Astrocyte of the hippocampus (primary cell): Measurements from ENCODE around the gene OR5B17.
"Not testable (repeated sequence)": the region's sequence is repeated elsewhere in the genome, so short reads cannot be mapped to it uniquely, and the experiment has no call there.

Experiments
- DNase-seq: peaks from one replicate; pipeline ENCODE4 v3.0.0; 2011; ENCODE audit warnings: low read depth, low spot score

The OR5B17 gene

GRCh38 chr11:58358969-58359368 is at the start of gene OR5B17:
Gene OR5B17 (minus strand): TSS chr11:58359069. CDS start chr11:58359069, 0 bp downstream.
- DNase-seq: no peak

GRCh38 chr11:58406774-58407173 is 47.9 kb upstream of the OR5B17 start, which contains the start of gene OR5B3:
Gene OR5B3 (minus strand): TSS chr11:58406874. CDS start chr11:58403409, 3,465 bp downstream.
- no peak for DNase-seq

GRCh38 chr11:58399622-58400021 is 40.8 kb upstream of the OR5B17 start:
- not testable (repeated sequence) for DNase-seq

GRCh38 chr11:58395581-58395980 is 36.7 kb upstream of the OR5B17 start:
- no peak for DNase-seq

GRCh38 chr11:58394195-58394594 is 35.3 kb upstream of the OR5B17 start:
- DNase-seq: peak; percentile 10

- DNase-seq: no peak
Observed at GRCh38 chr11:58392746-58393145, 33.9 kb upstream of the OR5B17 start.

- no peak for DNase-seq
Observed at GRCh38 chr11:58391879-58392278, 33.0 kb upstream of the OR5B17 start.

- DNase-seq: no peak
Observed at GRCh38 chr11:58390551-58391063, 31.7 kb upstream of the OR5B17 start.

- DNase-seq: no peak
Observed at GRCh38 chr11:58354727-58355126, 4.1 kb downstream of the OR5B17 start.

GRCh38 chr11:58345204-58345603 is 13.7 kb downstream of the OR5B17 start:
- DNase-seq: no peak

- peak; percentile 72 for DNase-seq
Observed at GRCh38 chr11:58334708-58335107, 24.2 kb downstream of the OR5B17 start.

- peak; percentile 17 for DNase-seq
Observed at GRCh38 chr11:58330861-58331260, 28.0 kb downstream of the OR5B17 start.

- no peak for DNase-seq
Observed at GRCh38 chr11:58318532-58318931, 40.3 kb downstream of the OR5B17 start.

GRCh38 chr11:58316142-58316541 is 42.7 kb downstream of the OR5B17 start:
- peak; percentile 1 for DNase-seq
